Left ventricle myocardium inferior (tissue), 1 donor: ENCODE results near the gene TPR. TPM values are rescaled to one million over a fixed set of nuclear protein-coding genes. Genes with fewer than 3 reads are reported as not detected.

ENCODE experiments used
- DNase-seq: peaks from one replicate; pipeline ENCODE4 v3.0.0-alpha.2; 2020
- H3K27ac ChIP-seq: fragments of 200-600 bp; replicated peaks from 2 replicates; pipeline ENCODE4 v1.8.0; 2021
- H3K27me3 ChIP-seq: fragments of 200-600 bp; 2 replicates; pipeline ENCODE4 v1.8.0; 2021; ENCODE audit warnings: low read depth
- H3K36me3 ChIP-seq: fragments of 200-600 bp; 2 replicates; pipeline ENCODE4 v1.8.0; 2021
- H3K4me1 ChIP-seq: fragments of 200-600 bp; 2 replicates; pipeline ENCODE4 v1.8.0; 2021
- H3K4me3 ChIP-seq: fragments of 200-600 bp; 2 replicates; pipeline ENCODE4 v1.8.0; 2021; ENCODE audit warnings: mild to moderate bottlenecking, moderate library complexity
- H3K9me3 ChIP-seq: fragments of 200-600 bp; replicated peaks from 2 replicates; pipeline ENCODE4 v1.8.0; 2021
- CTCF ChIP-seq: fragments of 200-600 bp; IDR thresholded peaks from 2 replicates; pipeline ENCODE4 v1.8.0; 2021; ENCODE audit warnings: antibody characterized with exemption, mild to moderate bottlenecking, borderline replicate concordance
- intact Hi-C: fragments of 100-400 bp; cut with micrococcal nuclease; formaldehyde crosslinking; loops from one replicate; pipeline ENCODE4 v1.11.0; 2022
- total RNA-seq: library from RNA; stranded (reverse); fragmentation: NEBNext Ultra II Directional; extraction: Animal tissue kit (Norgen Biotek cat#: 25700); gene quantifications from one replicate; pipeline ENCODE4 v1.2.1, GENCODE V29; 2021
- donor health status: DM: no; HTN: yes; CAD: no; lungs with severe emphysema.

Gene TPR
- total RNA-seq, 1 donor from 2014 or later, result 49.8 TPM

GRCh38 chr1:186307445-186307844, 67.6 kb downstream of the TPR start:
- H3K36me3 ChIP-seq, result peaks cover 22% of the 10 kb centered on the region
- no peak for DNase-seq
- intact Hi-C loops, result no loop called here
- H3K27me3 ChIP-seq, result no peaks in the 10 kb centered on the region
- H3K4me1 ChIP-seq, result peaks cover 6% of the 10 kb centered on the region
- H3K27ac ChIP-seq, result no peak overlapping the region
- no peak for TF ChIP-seq CTCF
- H3K9me3 ChIP-seq, result no peaks in the 10 kb centered on the region
- no peak overlapping the region for H3K4me3 ChIP-seq

GRCh38 chr1:186306533-186306932, 68.5 kb downstream of the TPR start:
- no peak for TF ChIP-seq CTCF
- H3K4me1 ChIP-seq, result peaks cover 6% of the 10 kb centered on the region
- H3K36me3 ChIP-seq, result peaks cover 13% of the 10 kb centered on the region
- H3K4me3 ChIP-seq, result no peak overlapping the region
- no peak for DNase-seq
- intact Hi-C loops, result no loop called here
- no peaks in the 10 kb centered on the region for H3K9me3 ChIP-seq
- H3K27ac ChIP-seq, result no peak overlapping the region
- H3K27me3 ChIP-seq, result no peaks in the 10 kb centered on the region

GRCh38 chr1:186304982-186305949, 69.8 kb downstream of the TPR start:
- DNase-seq, result no peak
- H3K4me3 ChIP-seq, result no peak overlapping the region
- H3K9me3 ChIP-seq, result no peaks in the 10 kb centered on the region
- peaks cover under 1% of the 10 kb centered on the region for H3K36me3 ChIP-seq
- peak overlapping the region; percentile 16 for H3K27ac ChIP-seq
- H3K27me3 ChIP-seq, result no peaks in the 10 kb centered on the region
- peak; percentile 56 for TF ChIP-seq CTCF
- peaks cover 6% of the 10 kb centered on the region for H3K4me1 ChIP-seq
- intact Hi-C loops, result no loop called here

- H3K4me1 ChIP-seq, result peaks cover 6% of the 10 kb centered on the region
- no peak for DNase-seq
- H3K36me3 ChIP-seq, result no peaks in the 10 kb centered on the region
- intact Hi-C loops, result no loop called here
- no peaks in the 10 kb centered on the region for H3K27me3 ChIP-seq
- H3K27ac ChIP-seq, result no peak overlapping the region
- H3K9me3 ChIP-seq, result no peaks in the 10 kb centered on the region
- no peak overlapping the region for H3K4me3 ChIP-seq
- no peak for TF ChIP-seq CTCF
Observed at GRCh38 chr1:186303911-186304310, 71.1 kb downstream of the TPR start.

GRCh38 chr1:186302381-186302920, 72.6 kb downstream of the TPR start:
- Histone ChIP-seq H3K9me3 (no peaks in the 10 kb centered on the region), H3K4me3 (no peak overlapping the region), H3K27ac (no peak overlapping the region), H3K36me3 (no peaks in the 10 kb centered on the region), H3K27me3 (no peaks in the 10 kb centered on the region), H3K4me1 (peaks cover 6% of the 10 kb centered on the region)
- no peak for DNase-seq
- no peak for TF ChIP-seq CTCF
- intact Hi-C loops, result no loop called here
